ENCODE results near the gene SLC39A2.

DNA sequence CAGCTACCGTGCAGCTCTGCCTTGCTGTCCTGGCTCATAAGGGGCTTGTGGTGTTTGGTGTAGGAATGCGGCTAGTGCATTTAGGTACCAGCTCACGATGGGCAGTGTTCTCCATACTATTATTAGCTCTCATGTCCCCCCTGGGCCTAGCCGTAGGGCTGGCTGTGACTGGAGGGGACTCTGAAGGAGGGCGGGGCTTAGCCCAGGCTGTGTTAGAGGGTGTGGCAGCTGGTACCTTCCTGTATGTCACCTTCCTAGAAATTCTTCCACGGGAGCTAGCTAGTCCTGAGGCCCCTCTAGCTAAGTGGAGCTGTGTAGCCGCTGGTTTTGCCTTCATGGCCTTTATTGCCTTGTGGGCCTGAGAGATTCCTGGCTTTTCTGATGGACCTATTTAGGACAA, 2.1 kb downstream of the SLC39A2 start:
- TF ChIP-seq, protein P1, sequence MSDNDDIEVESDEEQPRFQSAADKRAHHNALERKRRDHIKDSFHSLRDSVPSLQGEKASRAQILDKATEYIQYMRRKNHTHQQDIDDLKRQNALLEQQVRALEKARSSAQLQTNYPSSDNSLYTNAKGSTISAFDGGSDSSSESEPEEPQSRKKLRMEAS (IDR thresholded peaks at IDR 0.05) = no peak
- TF ChIP-seq, protein P2, sequence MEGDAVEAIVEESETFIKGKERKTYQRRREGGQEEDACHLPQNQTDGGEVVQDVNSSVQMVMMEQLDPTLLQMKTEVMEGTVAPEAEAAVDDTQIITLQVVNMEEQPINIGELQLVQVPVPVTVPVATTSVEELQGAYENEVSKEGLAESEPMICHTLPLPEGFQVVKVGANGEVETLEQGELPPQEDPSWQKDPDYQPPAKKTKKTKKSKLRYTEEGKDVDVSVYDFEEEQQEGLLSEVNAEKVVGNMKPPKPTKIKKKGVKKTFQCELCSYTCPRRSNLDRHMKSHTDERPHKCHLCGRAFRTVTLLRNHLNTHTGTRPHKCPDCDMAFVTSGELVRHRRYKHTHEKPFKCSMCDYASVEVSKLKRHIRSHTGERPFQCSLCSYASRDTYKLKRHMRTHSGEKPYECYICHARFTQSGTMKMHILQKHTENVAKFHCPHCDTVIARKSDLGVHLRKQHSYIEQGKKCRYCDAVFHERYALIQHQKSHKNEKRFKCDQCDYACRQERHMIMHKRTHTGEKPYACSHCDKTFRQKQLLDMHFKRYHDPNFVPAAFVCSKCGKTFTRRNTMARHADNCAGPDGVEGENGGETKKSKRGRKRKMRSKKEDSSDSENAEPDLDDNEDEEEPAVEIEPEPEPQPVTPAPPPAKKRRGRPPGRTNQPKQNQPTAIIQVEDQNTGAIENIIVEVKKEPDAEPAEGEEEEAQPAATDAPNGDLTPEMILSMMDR (IDR thresholded peaks at IDR 0.05; ENCODE audit: low read depth, low read length, missing input control) = no peak
- TF ChIP-seq HNF4G (IDR thresholded peaks at IDR 0.05) (no peak), SP1 (IDR thresholded peaks at IDR 0.05) (no peak), JUND (IDR thresholded peaks at IDR 0.05) (no peak), TAF1 (conservative IDR thresholded peaks at IDR 0.05) (no peak), GABPA (IDR thresholded peaks at IDR 0.05 in 1 of 2, conservative IDR thresholded peaks at IDR 0.05 in 1 of 2) (no peak), FOXA1 (IDR thresholded peaks at IDR 0.05) (no peak)
- TF ChIP-seq, protein P3, sequence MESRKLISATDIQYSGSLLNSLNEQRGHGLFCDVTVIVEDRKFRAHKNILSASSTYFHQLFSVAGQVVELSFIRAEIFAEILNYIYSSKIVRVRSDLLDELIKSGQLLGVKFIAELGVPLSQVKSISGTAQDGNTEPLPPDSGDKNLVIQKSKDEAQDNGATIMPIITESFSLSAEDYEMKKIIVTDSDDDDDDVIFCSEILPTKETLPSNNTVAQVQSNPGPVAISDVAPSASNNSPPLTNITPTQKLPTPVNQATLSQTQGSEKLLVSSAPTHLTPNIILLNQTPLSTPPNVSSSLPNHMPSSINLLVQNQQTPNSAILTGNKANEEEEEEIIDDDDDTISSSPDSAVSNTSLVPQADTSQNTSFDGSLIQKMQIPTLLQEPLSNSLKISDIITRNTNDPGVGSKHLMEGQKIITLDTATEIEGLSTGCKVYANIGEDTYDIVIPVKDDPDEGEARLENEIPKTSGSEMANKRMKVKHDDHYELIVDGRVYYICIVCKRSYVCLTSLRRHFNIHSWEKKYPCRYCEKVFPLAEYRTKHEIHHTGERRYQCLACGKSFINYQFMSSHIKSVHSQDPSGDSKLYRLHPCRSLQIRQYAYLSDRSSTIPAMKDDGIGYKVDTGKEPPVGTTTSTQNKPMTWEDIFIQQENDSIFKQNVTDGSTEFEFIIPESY (IDR thresholded peaks at IDR 0.05) = no peak
- TF ChIP-seq, protein P4, sequence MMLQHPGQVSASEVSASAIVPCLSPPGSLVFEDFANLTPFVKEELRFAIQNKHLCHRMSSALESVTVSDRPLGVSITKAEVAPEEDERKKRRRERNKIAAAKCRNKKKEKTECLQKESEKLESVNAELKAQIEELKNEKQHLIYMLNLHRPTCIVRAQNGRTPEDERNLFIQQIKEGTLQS (IDR thresholded peaks at IDR 0.05) = no peak

All from liver (tissue), 3 donors.